Subcutaneous abdominal adipose tissue (tissue), 5 donors: ENCODE data around the gene POLR1B.
A peak's percentile ranks its signal among the peaks of the same experiment; 100 is the strongest.
"Not testable (repeated sequence)": the region's sequence is repeated elsewhere in the genome, so short reads cannot be mapped to it uniquely, and the experiment has no call there.

ENCODE experiments used
- H3K27ac ChIP-seq: one replicate; pipeline ENCODE4 v1.7.0; 2013; ENCODE audit warnings: low read depth, mild to moderate bottlenecking, inconsistent platforms, low read length, moderate library complexity
- H3K27me3 ChIP-seq, 5 donors: one replicate each; pipeline ENCODE4 v1.7.0; 2013; ENCODE audit warnings: low read length in 5 of 5, inconsistent platforms in 1 of 5; ENCODE audit not compliant: control insufficient read depth in 5 of 5, insufficient read depth in 4 of 5
- H3K36me3 ChIP-seq, 5 donors: one replicate each; pipeline ENCODE4 v1.7.0; 2013; ENCODE audit warnings: low read length in 5 of 5; ENCODE audit not compliant: control insufficient read depth in 5 of 5, insufficient read depth in 5 of 5
- H3K4me1 ChIP-seq, 5 donors: one replicate each; pipeline ENCODE4 v1.7.0; 2013; ENCODE audit warnings: low read length in 5 of 5, mild to moderate bottlenecking in 3 of 5, moderate library complexity in 1 of 5; ENCODE audit not compliant: control insufficient read depth in 5 of 5, insufficient read depth in 5 of 5
- H3K4me3 ChIP-seq, 5 donors: one replicate each; pipeline ENCODE4 v1.7.0; 2013; ENCODE audit warnings: low read length in 5 of 5, low read depth in 1 of 5
- H3K9ac ChIP-seq, 5 donors: one replicate each; pipeline ENCODE4 v1.7.0; 2013; ENCODE audit warnings: low read length in 5 of 5, mild to moderate bottlenecking in 4 of 5, moderate library complexity in 3 of 5
- H3K9me3 ChIP-seq, 5 donors: one replicate each; pipeline ENCODE4 v1.7.0; 2013; ENCODE audit warnings: low read length in 5 of 5; ENCODE audit not compliant: control insufficient read depth in 5 of 5
- donor health status: healthy.
- donor health status: healthy.
- donor health status: healthy.
- donor health status: healthy.
- donor health status: healthy.

Gene POLR1B

DNA sequence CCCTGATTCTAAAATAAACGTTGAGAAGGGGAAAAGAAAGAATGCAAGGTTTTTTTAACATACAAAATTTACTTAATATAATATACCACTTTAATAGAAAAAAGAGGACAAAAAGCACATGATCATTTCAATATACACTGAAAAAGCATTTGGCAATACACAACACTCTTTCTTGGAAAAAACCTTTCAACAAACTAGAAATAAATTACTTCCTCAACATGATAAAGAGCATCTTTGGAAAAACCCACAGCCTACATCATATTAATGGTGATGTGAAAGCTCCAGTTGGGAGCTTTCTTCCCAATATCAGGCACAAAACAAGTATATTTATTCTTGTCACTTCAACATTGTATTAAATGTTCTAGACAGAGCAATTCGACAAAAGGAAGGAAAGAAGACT lies 3.0 kb upstream of the POLR1B start:
- Histone ChIP-seq H3K9me3 (no peaks in the 10 kb centered on the region), H3K27me3 (no peaks in the 10 kb centered on the region), H3K9ac (no peak overlapping the region), H3K36me3 (no peaks in the 10 kb centered on the region), H3K4me1 (peaks cover 6 to 27% (median 21%) of the 10 kb centered on the region in 5 donors), H3K27ac (no peak overlapping the region), H3K4me3 (no peak overlapping the region)

DNA sequence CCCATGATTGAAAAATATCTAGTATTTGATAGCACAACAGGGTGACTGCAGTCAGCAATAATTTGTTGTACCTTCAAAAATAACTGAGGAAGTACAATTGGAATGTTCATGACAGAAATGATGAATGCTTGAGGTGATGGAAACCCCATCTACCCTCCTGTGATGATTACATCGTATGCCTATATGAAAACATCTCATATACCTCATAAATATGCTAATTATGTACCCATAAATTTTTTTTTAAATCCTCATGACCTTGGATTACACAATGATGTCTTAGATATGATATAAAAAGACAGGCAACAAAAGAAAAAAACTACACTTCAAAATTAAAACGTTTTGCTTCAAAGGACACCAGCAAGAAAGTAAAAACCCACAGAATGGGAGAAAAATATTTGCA lies 1.4 kb upstream of the POLR1B start:
- H3K27me3 ChIP-seq = no peaks in the 10 kb centered on the region
- H3K27ac ChIP-seq = no peak overlapping the region
- no peak overlapping the region for H3K9ac ChIP-seq
- H3K4me1 ChIP-seq = peaks cover 6 to 27% (median 25%) of the 10 kb centered on the region in 5 donors
- H3K9me3 ChIP-seq = no peaks in the 10 kb centered on the region
- no peaks in the 10 kb centered on the region for H3K36me3 ChIP-seq
- peak overlapping the region in 2 of 5 donors; percentile 78 to 100 for H3K4me3 ChIP-seq

DNA sequence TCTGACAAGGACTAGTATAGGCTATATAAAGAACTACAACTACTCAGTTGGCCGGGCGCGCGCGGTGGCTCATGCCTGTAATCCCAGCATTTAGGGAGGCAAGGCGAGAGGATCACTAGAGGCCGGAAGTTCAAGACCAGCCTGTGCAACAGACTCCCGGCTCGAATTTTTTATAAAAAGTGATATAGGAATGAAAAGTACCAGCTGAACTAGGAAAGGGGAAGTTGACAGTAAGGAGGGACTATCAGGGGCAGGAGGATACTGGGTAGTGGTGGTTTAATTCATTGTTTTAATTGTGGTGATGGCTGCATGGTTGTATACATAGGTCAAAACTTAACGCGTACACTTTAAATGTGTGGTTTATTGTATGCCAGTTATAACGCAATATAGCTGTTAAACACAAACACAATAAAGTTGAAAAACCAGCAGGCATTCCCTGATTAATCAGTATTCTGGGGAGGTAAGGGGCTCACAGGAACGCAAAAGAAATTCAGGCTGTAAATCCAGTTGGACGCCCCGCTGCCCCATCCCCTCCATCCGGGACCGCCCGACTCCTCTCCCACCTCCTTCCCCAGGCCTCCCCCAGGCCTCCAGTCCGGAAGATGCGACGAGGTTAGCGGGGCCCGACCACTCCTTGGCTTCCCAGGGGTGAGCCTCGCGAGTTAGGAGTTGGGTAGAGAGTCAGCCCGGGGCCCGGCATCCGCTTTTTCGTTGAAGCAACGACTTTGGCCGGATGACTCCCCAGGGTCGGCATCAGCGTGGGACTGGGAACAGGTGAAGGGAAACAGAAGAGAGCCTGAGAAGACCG lies 746 bp upstream of the POLR1B start:
- Histone ChIP-seq H3K9me3 (no peaks in the 10 kb centered on the region), H3K9ac (peak overlapping the region; percentile 55 to 90 (median 86)), H3K4me1 (peaks cover 6 to 27% (median 25%) of the 10 kb centered on the region in 5 donors), H3K4me3 (peak overlapping the region; percentile 78 to 100 (median 88)), H3K27ac (peak overlapping the region; percentile 75), H3K36me3 (peaks cover 0 to 3% (median 0%) of the 10 kb centered on the region in 5 donors), H3K27me3 (no peaks in the 10 kb centered on the region)

DNA sequence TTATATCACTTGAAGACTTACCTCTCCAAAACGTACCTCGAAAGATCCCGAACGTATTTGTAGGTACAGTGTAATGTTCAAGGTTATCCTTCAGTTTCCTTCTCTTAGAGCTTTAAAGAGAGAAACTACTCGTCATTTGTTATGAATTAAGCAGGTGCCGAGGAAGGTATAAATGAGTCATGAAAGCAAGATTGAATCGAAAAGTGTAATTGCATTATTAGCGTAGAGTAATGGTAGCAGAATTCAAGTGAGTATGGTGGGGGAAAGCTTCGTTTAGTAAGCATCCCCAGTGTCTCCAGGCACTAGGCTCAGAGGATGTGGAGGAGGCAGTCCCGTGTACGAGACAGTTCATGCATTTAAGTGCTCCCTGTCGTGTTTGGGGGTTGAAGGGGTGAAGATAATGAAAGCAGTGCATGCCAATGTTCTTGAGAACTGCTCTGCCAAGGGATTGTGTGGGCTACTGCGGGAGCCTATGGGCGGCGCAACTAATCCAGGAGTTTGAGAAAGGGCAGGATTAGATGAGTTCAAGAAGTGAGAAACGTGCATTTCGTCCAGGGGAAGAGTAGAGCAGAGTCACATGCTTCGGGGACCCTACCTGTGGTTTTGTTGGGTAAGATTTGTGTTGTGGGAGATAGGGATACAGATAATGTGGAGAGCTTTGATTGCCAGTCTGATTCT lies 858 bp downstream of the POLR1B start:
- H3K4me1 ChIP-seq = peaks cover 6 to 34% (median 32%) of the 10 kb centered on the region in 5 donors
- H3K36me3 ChIP-seq = peaks cover 0 to 15% (median 8%) of the 10 kb centered on the region in 5 donors
- H3K9ac ChIP-seq = peak overlapping the region; percentile 16 to 90 (median 86)
- no peak overlapping the region for H3K27ac ChIP-seq
- no peaks in the 10 kb centered on the region for H3K9me3 ChIP-seq
- peak overlapping the region; percentile 78 to 100 (median 88) for H3K4me3 ChIP-seq
- no peaks in the 10 kb centered on the region for H3K27me3 ChIP-seq

DNA sequence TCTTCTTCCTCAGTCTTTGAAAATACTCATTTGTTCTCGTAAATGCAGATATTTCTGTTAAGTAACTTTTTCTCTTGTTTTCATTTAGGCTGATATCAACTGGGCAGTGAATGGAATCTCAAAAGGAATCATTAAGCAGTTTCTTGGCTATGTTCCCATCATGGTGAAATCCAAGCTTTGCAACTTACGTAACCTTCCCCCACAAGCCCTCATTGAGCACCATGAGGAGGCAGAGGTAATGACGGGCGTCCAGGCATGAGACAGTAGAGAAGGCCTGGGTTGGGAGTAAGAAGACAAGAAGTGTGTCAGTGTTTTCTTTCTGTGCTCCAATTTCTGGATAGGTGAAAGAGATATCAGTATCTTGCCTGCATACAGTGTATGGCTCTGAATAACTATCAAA lies 5.1 kb downstream of the POLR1B start:
- no peaks in the 10 kb centered on the region for H3K9me3 ChIP-seq
- no peak overlapping the region for H3K9ac ChIP-seq
- H3K36me3 ChIP-seq = peaks cover 6 to 52% (median 34%) of the 10 kb centered on the region in 5 donors
- no peak overlapping the region for H3K4me3 ChIP-seq
- no peak overlapping the region for H3K27ac ChIP-seq
- H3K4me1 ChIP-seq = peaks cover 6 to 29% (median 21%) of the 10 kb centered on the region in 5 donors
- H3K27me3 ChIP-seq = no peaks in the 10 kb centered on the region

DNA sequence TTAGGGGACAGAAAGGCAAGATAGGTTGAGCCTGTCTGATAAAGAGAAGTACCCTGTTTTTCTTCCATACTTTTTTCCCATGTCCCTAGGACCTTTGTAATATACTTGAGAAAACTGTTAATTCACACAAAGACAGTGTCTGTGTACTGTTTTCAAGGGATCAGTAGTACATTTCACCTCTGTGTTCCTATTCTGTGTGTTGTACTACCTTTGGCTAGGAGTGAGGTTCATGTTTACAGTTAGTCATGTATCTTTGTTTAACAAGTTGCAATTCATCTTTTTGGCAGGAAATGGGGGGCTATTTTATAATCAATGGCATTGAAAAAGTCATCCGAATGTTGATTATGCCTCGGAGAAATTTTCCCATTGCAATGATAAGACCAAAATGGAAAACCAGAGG lies 6.7 kb downstream of the POLR1B start:
- no peaks in the 10 kb centered on the region for H3K27me3 ChIP-seq
- H3K36me3 ChIP-seq = peaks cover 16 to 68% (median 47%) of the 10 kb centered on the region in 5 donors
- H3K4me1 ChIP-seq = peaks cover 0 to 14% (median 7%) of the 10 kb centered on the region in 5 donors
- H3K9me3 ChIP-seq = no peaks in the 10 kb centered on the region
- H3K27ac ChIP-seq = no peak overlapping the region
- no peak overlapping the region for H3K9ac ChIP-seq
- H3K4me3 ChIP-seq = no peak overlapping the region

DNA sequence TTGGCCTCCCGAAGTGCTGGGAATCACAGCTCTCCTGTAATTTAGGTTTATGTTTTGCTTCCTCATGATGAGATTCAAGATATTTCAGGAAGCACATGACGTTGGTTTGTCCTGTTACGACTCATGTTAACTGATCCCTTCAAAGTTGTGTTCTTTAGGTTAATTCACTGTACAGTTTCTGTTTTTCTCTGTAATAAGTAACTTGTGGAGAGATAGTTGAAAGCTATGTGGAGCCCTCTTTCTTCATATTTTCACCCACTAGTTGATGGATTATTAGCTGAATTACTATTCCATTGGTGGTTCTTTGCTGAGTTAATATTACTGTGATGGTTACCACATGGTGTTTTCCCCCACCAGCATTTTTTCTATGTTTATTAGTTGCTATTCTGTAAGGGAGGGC lies 23.8 kb downstream of the POLR1B start:
- Histone ChIP-seq H3K4me1 (no peaks in the 10 kb centered on the region), H3K4me3 (no peak overlapping the region), H3K27ac (no peak overlapping the region), H3K9ac (no peak overlapping the region), H3K36me3 (peaks cover 30 to 81% (median 63%) of the 10 kb centered on the region in 5 donors), H3K9me3 (peaks cover 0 to 9% (median 0%) of the 10 kb centered on the region in 5 donors), H3K27me3 (no peaks in the 10 kb centered on the region)

DNA sequence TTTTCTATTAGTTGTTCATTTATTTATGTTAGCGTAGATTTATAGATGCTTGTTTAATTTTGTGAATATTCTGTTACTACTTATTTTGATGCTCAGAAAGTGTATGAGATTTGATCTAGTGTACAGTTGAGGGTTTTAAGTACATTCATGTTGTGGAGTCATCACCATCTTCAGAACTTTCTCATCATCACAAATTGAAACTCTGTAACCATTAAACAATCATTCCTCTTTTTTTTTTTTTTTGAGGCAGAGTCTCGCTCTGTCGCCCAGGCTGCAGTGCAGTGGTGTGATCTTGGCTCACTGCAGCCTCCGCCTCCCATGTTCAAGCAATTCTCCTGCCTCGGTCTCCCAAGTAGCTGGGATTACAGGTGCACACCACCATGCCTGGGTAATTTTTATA lies 24.2 kb downstream of the POLR1B start:
- H3K9ac ChIP-seq, H3K27ac ChIP-seq, H3K27me3 ChIP-seq, H3K4me1 ChIP-seq, H3K4me3 ChIP-seq, H3K9me3 ChIP-seq: not testable (repeated sequence)
- peaks cover 30 to 81% (median 62%) of the 10 kb centered on the region in 5 donors for H3K36me3 ChIP-seq

DNA sequence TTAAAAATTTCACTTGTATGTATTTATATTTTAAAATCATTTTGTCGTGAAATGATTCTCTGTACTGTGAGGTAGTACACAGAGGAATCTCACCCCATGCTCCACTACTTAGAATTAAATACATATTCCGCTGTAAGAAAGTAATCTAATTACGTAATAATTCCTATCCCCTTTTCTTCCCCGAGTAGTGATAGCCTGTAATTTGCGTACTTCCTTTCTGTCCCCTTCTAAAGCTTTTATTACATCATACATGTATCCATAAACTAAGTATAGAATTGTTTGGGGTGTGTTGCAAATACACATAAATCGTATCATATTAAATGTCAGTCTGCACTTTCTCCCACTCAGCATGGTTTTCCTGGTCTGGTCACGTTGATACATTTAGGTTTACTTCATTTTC lies 29.7 kb downstream of the POLR1B start:
- Histone ChIP-seq H3K27ac (no peak overlapping the region), H3K4me3 (no peak overlapping the region), H3K4me1 (peaks cover 0 to 2% (median 0%) of the 10 kb centered on the region in 5 donors), H3K27me3 (no peaks in the 10 kb centered on the region), H3K9ac (no peak overlapping the region), H3K36me3 (peaks cover 45 to 91% (median 66%) of the 10 kb centered on the region in 5 donors), H3K9me3 (peaks cover 0 to 9% (median 0%) of the 10 kb centered on the region in 5 donors)

DNA sequence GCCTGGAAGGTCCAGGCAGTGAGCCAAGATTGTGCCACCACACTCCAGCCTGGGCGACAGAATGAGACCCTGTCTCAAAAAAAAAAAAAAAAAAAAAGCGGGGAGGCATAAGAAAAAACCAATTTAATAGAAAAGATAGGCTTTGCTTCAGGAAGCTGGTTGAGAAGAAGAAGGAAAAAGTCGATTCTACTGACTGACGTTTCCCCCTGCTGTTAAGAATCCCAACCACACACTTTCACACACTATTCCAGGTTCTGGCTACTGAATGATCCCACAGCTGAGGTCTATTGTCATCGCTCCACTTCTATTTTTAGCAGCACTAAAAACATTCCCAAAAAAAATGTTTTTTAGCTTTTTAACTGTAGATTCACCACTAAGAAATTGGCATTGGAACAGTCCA lies 35.5 kb downstream of the POLR1B start:
- no peaks in the 10 kb centered on the region for H3K27me3 ChIP-seq
- H3K36me3 ChIP-seq = peaks cover 7 to 34% (median 25%) of the 10 kb centered on the region in 5 donors
- H3K9ac ChIP-seq = no peak overlapping the region
- H3K27ac ChIP-seq = no peak overlapping the region
- no peaks in the 10 kb centered on the region for H3K9me3 ChIP-seq
- peaks cover 0 to 13% (median 4%) of the 10 kb centered on the region in 5 donors for H3K4me1 ChIP-seq
- H3K4me3 ChIP-seq = no peak overlapping the region
